PFSK-1 (cell line): ENCODE measurements around the gene DPP8.

Experiments used
- FOXP2 ChIP-seq: optimal IDR thresholded peaks from 2 replicates; pipeline ENCODE3; 2011; ENCODE audit warnings: borderline replicate concordance, control low read depth, inconsistent platforms; ENCODE audit not compliant: insufficient read depth; ENCODE audit errors: extremely low read length, extremely low read depth
- POLR2AphosphoS5 ChIP-seq: IDR thresholded peaks from 2 replicates; pipeline ENCODE4 v1.6.1; 2012; ENCODE audit warnings: low read depth, mild to moderate bottlenecking, control low read depth, low read length, moderate library complexity
- SIN3A ChIP-seq: IDR thresholded peaks from 2 replicates; pipeline ENCODE4 v1.6.1; 2012; ENCODE audit warnings: mild to moderate bottlenecking, low read length, moderate library complexity, borderline replicate concordance; ENCODE audit not compliant: insufficient read depth
- TAF1 ChIP-seq: IDR thresholded peaks from 2 replicates; pipeline ENCODE4 v1.6.1; 2012; ENCODE audit warnings: low read length, control low read depth, borderline replicate concordance; ENCODE audit not compliant: insufficient read depth
- TF ChIP-seq, protein P1 (sequence below), 2 experiments: IDR thresholded peaks; 2 replicates each; pipeline versions ENCODE4 v1.6.1 to v1.8.0; 2011 to 2012; ENCODE audit warnings: low read depth in 2 of 2, low read length in 2 of 2, control low read depth in 1 of 2, inconsistent platforms in 1 of 2, mild to moderate bottlenecking in 1 of 2, moderate library complexity in 1 of 2; ENCODE audit not compliant: insufficient read depth in 1 of 2

DPP8 gene

DNA sequence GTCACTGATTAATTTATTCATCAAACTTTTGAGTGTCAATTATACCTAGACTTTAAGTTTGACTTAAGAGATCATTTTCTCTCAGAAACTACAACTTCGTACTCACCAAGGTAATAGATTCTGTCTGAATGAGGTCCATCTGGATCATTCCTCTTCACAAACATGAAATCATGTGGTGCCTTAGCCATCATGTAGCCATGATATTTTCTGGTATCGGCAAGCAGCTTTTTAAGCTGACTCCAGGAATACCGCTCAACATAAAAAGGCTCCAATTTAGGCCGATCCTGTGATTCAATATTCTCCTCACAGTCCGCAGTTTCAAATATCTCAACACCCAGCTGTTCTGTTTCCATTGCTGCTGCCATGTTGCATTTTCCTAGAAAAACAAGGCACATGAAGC, 5.3 kb downstream of the DPP8 start:
- TF ChIP-seq TAF1 (no peak), FOXP2 (no peak), SIN3A (no peak), POLR2AphosphoS5 (no peak)
- TF ChIP-seq, protein P1, sequence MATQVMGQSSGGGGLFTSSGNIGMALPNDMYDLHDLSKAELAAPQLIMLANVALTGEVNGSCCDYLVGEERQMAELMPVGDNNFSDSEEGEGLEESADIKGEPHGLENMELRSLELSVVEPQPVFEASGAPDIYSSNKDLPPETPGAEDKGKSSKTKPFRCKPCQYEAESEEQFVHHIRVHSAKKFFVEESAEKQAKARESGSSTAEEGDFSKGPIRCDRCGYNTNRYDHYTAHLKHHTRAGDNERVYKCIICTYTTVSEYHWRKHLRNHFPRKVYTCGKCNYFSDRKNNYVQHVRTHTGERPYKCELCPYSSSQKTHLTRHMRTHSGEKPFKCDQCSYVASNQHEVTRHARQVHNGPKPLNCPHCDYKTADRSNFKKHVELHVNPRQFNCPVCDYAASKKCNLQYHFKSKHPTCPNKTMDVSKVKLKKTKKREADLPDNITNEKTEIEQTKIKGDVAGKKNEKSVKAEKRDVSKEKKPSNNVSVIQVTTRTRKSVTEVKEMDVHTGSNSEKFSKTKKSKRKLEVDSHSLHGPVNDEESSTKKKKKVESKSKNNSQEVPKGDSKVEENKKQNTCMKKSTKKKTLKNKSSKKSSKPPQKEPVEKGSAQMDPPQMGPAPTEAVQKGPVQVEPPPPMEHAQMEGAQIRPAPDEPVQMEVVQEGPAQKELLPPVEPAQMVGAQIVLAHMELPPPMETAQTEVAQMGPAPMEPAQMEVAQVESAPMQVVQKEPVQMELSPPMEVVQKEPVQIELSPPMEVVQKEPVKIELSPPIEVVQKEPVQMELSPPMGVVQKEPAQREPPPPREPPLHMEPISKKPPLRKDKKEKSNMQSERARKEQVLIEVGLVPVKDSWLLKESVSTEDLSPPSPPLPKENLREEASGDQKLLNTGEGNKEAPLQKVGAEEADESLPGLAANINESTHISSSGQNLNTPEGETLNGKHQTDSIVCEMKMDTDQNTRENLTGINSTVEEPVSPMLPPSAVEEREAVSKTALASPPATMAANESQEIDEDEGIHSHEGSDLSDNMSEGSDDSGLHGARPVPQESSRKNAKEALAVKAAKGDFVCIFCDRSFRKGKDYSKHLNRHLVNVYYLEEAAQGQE (IDR thresholded peaks at IDR 0.05; ENCODE audit: insufficient read depth in 1 of 2, low read depth in 2 of 2, low read length in 2 of 2): no peak

DNA sequence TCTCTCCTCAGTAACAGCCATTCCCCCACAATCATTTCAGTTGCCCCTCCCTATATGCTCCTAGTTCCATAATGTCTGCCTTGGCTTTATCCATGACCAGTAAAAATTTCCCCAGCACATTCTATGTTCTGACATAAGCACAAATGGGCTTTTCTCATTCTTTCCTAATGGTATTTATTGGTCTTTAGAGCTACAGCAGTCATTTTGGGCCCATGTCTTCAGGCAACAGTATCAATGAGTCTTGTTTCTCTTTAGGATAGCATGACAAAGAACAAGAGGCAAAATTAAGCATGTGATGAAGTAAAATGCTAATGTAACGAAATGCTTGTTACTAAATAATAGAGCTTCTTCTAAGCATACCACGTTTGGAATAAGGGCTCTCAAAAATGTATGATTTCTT, 8.2 kb downstream of the DPP8 start:
- no peak for TF ChIP-seq POLR2AphosphoS5
- TF ChIP-seq SIN3A: no peak
- TF ChIP-seq, protein P1 (IDR thresholded peaks at IDR 0.05; ENCODE audit: insufficient read depth in 1 of 2, low read depth in 2 of 2, low read length in 2 of 2): no peak
- TF ChIP-seq FOXP2: no peak
- TF ChIP-seq TAF1: no peak

DNA sequence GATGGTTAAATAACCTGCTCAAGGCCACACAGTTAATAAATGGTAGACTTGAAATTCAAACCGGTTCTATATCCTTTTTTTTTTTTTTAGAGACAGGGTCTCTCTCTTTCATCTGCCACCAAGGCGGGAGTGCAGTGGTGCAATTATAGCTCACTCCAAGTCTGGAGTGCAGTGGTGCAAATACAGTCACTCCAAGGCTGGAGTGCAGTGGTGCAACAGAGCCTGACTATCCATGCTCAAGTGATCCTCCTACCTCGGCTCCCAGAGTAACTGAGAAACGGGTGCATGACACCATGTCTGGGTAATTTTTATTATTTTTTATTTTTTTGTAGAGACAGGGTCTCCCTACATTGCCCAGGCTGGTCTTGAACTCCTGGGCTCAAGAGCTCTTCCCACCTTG, 23.4 kb downstream of the DPP8 start:
- no peak for TF ChIP-seq SIN3A
- TF ChIP-seq, protein P1 (IDR thresholded peaks at IDR 0.05; ENCODE audit: insufficient read depth in 1 of 2, low read depth in 2 of 2, low read length in 2 of 2): no peak
- no peak for TF ChIP-seq POLR2AphosphoS5
- no peak for TF ChIP-seq FOXP2
- TF ChIP-seq TAF1: no peak

DNA sequence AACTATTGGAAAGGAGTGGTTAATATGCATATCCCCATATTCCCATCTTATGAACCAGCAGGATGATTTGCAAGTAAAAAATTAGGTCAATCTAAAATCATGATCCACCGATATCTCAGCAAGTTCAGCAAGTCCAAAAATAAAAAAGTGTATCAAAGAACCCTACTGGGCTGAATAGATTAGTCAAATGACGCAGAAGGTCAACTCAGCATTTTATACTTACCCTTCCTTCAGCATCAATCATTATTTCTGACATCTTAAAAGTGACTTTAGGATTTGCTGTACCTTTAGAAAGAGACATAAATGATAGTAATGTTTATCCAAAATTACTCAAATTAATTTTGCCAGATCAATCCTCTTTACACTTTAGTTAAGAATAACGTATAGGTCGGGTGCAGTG, 32.6 kb downstream of the DPP8 start:
- TF ChIP-seq, protein P1 (IDR thresholded peaks at IDR 0.05; ENCODE audit: insufficient read depth in 1 of 2, low read depth in 2 of 2, low read length in 2 of 2): no peak
- TF ChIP-seq SIN3A (no peak), TAF1 (no peak), FOXP2 (no peak), POLR2AphosphoS5 (no peak)

DNA sequence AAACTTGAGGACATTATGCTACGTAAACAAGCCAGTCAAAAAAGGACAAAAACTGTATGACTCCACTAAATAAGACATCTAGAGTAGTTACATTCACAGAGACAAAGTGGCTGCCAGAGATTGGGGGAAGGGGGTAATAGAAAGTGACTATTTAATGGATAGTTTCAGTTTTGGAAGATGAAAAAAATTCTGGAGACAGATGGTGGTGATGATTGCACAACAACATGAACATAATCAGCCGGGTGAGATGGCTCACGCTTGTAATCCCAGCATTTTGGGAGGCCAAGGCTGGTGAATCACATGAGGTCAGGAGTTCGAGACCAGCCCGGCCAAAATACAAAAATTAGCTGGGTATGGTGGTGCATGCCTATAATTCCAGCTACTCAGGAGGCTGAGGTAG, 40.6 kb downstream of the DPP8 start:
- no peak for TF ChIP-seq FOXP2
